Measurements from ENCODE around the gene CA12. TPM values are rescaled to one million over a fixed set of nuclear protein-coding genes. Genes with fewer than 3 reads are reported as not detected.
A peak's percentile ranks its signal among the peaks of the same experiment; 100 is the strongest.

The CA12 gene
- total RNA-seq, 2 donors from 2014 or later: not detected

DNA sequence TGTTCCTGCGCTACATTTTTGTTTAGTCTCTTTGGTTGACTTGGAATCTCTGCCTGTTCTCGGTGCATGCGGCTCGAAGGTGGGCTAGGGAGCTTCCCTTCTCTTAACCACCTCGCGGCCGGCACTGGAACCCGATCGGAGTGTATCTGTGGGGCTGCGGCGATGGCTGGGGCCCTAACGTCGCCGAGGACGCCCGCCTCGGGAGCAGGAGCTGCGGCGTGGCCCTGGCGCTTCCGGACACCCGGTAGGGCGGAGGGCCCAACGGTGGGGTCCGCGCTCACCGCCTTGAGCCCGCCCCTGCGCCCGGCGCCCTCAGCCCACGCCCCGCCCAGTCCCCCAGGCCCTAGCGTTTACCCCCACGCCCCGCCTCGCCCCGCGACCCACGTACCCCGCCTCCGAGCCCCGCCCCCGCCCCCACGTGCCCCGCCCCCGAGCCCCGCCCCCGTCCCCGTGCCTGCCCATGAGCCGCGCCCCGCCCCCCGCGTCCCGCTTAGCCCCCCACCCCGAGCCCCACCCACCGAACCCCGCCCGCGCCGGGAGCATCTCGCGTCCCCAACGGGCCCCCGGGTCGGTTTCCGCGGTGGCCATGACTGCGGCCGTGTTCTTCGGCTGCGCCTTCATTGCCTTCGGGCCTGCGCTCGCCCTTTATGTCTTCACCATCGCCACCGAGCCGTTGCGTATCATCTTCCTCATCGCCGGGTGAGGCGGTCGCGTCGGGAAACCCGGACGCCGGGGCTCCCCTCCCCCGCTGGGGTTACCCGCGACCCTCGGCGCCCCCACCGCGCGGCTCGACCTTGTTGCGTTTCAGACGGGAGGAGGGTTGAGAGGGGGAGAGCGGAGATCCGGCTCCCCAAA is 104.4 kb downstream of the CA12 start, which contains the start of gene APH1B:
Gene APH1B (plus strand): TSS at position 568 of the 855 bp plus-strand sequence. CDS start 19 bp downstream, at position 587.
- no peaks in the 10 kb centered on the region for H3K27me3 Mint-ChIP-seq
- ATAC-seq: peak; percentile 97 to 98
- DNase-seq (ENCODE audit: low spot score): peak; percentile 89
- no peaks in the 10 kb centered on the region for H3K9me3 Mint-ChIP-seq
- H3K4me1 Mint-ChIP-seq (ENCODE audit: low read depth in 2 of 2): peaks cover 29 to 31% of the 10 kb centered on the region in 2 donors
- H3K36me3 Mint-ChIP-seq: no peaks in the 10 kb centered on the region
- H3K27ac Mint-ChIP-seq: peak within 1 kb of the TSS; percentile 68 to 77
- H3K4me3 Mint-ChIP-seq: peak within 1 kb of the TSS; percentile 88

DNA sequence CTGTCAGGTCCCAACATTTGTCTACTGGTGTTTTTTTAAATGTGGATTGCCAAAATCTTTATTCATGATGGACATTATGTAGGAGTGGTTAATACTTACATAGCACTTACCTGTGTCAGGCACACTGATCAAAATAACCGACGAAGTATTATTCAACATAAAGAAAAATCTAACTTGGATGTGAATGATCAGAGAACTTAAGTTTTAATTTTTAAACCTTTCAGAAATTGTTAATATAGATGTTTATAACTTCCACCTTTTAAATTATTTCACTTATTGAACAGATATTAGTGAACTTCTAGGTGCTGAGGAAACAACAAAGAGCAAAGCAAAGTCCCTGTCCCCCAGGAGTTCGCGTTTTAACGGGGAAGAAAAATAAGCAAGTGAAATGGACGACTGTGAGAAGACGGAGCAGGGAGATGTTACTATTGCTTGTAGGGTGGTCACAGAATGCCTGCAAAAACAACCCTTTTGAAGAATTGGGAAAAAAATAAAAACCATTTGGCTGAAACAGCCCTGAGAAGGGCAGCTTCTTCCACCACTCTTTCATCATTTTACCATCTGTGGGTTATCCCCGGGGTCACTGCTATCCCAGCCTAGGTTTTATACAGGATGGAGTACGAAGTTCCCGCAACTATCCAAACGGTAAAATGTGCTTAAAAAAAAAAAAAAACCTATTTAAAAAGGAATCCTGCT is 105.2 kb downstream of the CA12 start:
- Mint-ChIP-seq H3K36me3 (no peaks in the 10 kb centered on the region), H3K9me3 (no peaks in the 10 kb centered on the region), H3K27ac (peak overlapping the region; percentile 68 to 77), H3K27me3 (no peaks in the 10 kb centered on the region), H3K4me3 (peak overlapping the region; percentile 88), H3K4me1 (ENCODE audit: low read depth in 2 of 2) (peaks cover 29 to 31% of the 10 kb centered on the region in 2 donors)
- ATAC-seq (no peak), DNase-seq (ENCODE audit: low spot score) (no peak)

DNA sequence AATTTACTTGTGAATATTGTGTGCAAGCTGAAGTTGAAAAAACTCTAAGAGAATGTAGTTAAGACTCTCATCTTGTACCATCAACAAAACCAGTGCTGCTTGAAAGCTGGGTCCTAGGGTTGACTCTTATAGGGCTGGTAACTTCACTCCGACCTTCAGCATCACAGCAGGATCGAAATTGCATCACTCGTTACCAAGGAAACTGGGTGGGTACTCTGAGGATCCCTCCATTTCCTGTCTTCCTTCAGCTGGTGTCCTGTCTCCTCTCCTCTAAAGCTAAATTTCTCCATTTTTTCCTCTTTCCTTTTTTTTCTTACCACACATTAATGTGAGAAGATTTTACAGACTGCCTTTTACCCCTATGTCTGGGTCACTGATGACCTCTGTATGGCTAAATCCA is 107.2 kb downstream of the CA12 start:
- Mint-ChIP-seq H3K4me3 (peak overlapping the region; percentile 30), H3K36me3 (peaks cover 8% of the 10 kb centered on the region), H3K27me3 (no peaks in the 10 kb centered on the region), H3K27ac (peak overlapping the region; percentile 56 to 63), H3K4me1 (ENCODE audit: low read depth in 2 of 2) (peaks cover 27 to 35% of the 10 kb centered on the region in 2 donors), H3K9me3 (no peaks in the 10 kb centered on the region)
- DNase-seq (ENCODE audit: low spot score) (no peak), ATAC-seq (no peak)

Other genes with a start within 250 kb of the CA12 start
- gene RPS27L, start 224.4 kb downstream of the CA12 start, total RNA-seq: 100 to 1,000 TPM in 1 of 2 donors, 10 to 100 TPM in 1; 41.6 to 112 TPM
- 100 to 1,000 TPM in 1 of 2 donors, 10 to 100 TPM in 1; 49.1 to 113 TPM for gene RAB8B, start 192.2 kb downstream of the CA12 start, total RNA-seq
- 10 to 100 TPM in 1 of 2 donors, 1 to 10 TPM in 1; 8.7 to 14.7 TPM for gene APH1B, start 104.2 kb downstream of the CA12 start, total RNA-seq
- gene USP3, start 122.7 kb upstream of the CA12 start, total RNA-seq: 10 to 100 TPM; 70.0 to 75.3 TPM
- 1 to 10 TPM in 1 of 2 donors, under 1 TPM in 1; 0.45 to 1.5 TPM for gene FBXL22, start 215.5 kb upstream of the CA12 start, total RNA-seq